ENCODE results near the gene ABI3BP.

DNA sequence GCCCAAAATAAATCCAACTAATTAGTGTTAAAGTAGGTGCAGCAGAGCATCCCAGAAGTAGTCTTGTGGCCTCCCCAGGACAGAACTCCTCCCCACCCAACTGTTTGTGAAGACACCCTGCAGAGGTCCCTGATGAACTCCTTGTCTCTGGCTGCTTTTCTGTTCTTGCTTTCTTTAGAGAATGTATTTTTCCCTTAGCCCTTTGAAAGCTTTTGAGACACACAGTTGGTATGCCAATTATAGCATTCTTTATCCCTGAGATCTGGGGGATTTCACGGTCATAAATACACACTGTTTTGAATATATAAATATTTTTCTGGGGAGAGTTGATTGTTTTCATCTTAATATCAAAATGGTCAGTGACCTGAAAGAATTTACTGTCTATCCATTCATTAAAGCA, 274.1 kb downstream of the ABI3BP start:
- TF ChIP-seq, protein P1, sequence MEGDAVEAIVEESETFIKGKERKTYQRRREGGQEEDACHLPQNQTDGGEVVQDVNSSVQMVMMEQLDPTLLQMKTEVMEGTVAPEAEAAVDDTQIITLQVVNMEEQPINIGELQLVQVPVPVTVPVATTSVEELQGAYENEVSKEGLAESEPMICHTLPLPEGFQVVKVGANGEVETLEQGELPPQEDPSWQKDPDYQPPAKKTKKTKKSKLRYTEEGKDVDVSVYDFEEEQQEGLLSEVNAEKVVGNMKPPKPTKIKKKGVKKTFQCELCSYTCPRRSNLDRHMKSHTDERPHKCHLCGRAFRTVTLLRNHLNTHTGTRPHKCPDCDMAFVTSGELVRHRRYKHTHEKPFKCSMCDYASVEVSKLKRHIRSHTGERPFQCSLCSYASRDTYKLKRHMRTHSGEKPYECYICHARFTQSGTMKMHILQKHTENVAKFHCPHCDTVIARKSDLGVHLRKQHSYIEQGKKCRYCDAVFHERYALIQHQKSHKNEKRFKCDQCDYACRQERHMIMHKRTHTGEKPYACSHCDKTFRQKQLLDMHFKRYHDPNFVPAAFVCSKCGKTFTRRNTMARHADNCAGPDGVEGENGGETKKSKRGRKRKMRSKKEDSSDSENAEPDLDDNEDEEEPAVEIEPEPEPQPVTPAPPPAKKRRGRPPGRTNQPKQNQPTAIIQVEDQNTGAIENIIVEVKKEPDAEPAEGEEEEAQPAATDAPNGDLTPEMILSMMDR (IDR thresholded peaks at IDR 0.05), result no peak
- no peak for TF ChIP-seq POLR2A (IDR thresholded peaks at IDR 0.05)
